HG03066 (cell line): ENCODE results near the gene IPO13.

Experiments used
- ATAC-seq: cut with Tn5 transposase; IDR thresholded peaks from one replicate; pipeline ENCODE4 v1.9.1; 2021; ENCODE audit warnings: low read depth; ENCODE audit not compliant: unreplicated experiment

IPO13 gene

GRCh38 chr1:43925846-43926245 is 20.9 kb upstream of the IPO13 start:
- no peak for ATAC-seq

GRCh38 chr1:43930168-43930948 is 16.4 kb upstream of the IPO13 start:
- no peak for ATAC-seq

GRCh38 chr1:43930949-43931275 is 15.8 kb upstream of the IPO13 start:
- ATAC-seq, result no peak

GRCh38 chr1:43931711-43932660 is 14.8 kb upstream of the IPO13 start:
- ATAC-seq, result no peak

- ATAC-seq, result no peak
Measured at GRCh38 chr1:43932786-43933385, 13.9 kb upstream of the IPO13 start.

- no peak for ATAC-seq
Measured at GRCh38 chr1:43933386-43934100, 13.2 kb upstream of the IPO13 start, which contains the start of gene ARTN. ARTN (plus strand) TSS chr1:43933801; CDS start chr1:43935657, 1,856 bp downstream.

GRCh38 chr1:43934101-43934985 is 12.4 kb upstream of the IPO13 start:
- ATAC-seq, result no peak

- no peak for ATAC-seq
Measured at GRCh38 chr1:43934986-43935324, 11.8 kb upstream of the IPO13 start.

- ATAC-seq, result no peak
Measured at GRCh38 chr1:43935711-43936427, 10.9 kb upstream of the IPO13 start.

- ATAC-seq, result no peak
Measured at GRCh38 chr1:43936431-43937151, 10.2 kb upstream of the IPO13 start.

GRCh38 chr1:43937179-43937865 is 9.4 kb upstream of the IPO13 start:
- no peak for ATAC-seq

- ATAC-seq, result no peak
Measured at GRCh38 chr1:43938383-43938782, 8.4 kb upstream of the IPO13 start.

- no peak for ATAC-seq
Measured at GRCh38 chr1:43938892-43939587, 7.7 kb upstream of the IPO13 start.

- ATAC-seq, result no peak
Measured at GRCh38 chr1:43942411-43942810, 4.3 kb upstream of the IPO13 start.

GRCh38 chr1:43944860-43945259 is 1.9 kb upstream of the IPO13 start:
- no peak for ATAC-seq

- no peak for ATAC-seq
Measured at GRCh38 chr1:43945674-43946235, 995 bp upstream of the IPO13 start.
